Activated effector memory CD4-positive, alpha-beta T cell treated with Interleukin-2 at 50 U/mL for 16 hours (primary cell): ENCODE measurements around the gene PAMR1.

Source experiments
- DNase-seq: peaks from one replicate; pipeline ENCODE4 v3.0.0-alpha.2; 2020

Gene PAMR1

DNA sequence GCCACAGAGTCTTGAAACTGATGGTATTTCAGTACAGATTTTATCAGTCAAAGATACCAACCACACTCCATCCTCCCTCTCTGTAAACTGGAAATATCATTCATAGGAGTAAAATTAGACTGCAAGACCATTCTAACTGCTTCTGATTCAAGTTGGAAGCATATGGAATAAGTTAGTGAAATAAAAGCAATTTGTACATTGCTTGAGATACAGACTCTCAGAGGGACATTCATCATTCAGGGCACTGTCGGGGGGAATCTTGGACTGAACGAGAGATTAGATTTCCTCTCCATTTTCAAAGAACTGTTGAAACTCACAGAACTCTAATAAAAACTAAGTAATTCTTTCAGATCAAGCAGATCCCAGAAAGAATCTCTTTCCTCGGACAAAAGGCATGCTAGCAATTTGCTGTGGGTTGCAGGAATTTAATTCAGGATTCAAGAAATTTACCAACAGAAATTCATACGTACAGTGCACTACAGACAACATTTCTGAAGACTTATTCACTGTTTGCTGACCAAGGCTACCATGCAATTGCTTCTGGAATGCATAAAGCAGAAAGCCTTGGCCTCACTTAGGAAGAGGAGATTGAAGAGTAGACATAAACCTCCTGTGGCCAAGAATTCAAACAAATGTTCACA is 34.1 kb downstream of the PAMR1 start:
- no peak for DNase-seq

DNA sequence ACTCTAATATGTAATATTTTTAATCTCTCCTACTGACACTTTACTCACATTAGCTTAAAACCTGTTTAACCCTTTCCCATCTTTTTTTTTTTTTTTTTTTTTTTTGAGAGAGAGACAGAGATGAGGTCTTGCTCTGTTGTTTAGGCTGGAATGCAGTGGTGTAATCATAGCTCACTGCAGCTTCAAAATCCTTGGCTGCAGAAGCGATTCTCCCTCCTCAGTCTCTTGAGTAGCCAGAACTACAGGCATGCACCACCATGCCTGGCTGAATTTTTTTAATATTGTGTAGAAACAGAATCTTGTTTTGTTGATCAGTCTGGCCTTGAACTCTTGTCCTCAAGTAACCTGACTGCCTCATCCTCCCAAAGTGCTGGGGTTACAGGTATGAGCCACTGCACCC is 37.3 kb downstream of the PAMR1 start:
- no peak for DNase-seq

DNA sequence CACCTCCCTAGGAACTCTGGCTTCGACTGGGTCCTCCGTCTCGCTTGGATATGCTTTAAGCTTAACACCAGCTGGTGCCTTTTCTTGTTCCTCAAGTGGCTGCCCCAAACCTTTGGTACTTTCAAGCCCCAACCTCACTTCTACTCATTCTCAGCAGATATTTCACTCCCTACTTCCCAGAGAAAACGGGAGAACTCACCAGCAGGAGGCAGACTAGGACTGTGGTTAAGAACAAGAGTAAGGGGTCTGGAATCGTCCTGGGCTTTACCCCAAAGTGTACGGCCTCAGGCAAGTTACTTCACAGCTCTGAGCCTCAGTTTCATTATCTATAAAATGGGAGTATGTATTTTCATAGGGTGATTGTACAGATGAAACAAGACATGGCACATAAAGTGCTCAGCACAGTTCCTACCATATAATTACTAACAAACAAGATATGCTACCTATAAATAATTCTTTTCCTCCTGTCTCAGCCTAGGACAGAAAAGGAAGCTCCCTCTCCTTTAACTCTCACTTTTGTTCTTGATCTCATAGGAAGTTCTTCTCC is 37.8 kb downstream of the PAMR1 start:
- DNase-seq: no peak

DNA sequence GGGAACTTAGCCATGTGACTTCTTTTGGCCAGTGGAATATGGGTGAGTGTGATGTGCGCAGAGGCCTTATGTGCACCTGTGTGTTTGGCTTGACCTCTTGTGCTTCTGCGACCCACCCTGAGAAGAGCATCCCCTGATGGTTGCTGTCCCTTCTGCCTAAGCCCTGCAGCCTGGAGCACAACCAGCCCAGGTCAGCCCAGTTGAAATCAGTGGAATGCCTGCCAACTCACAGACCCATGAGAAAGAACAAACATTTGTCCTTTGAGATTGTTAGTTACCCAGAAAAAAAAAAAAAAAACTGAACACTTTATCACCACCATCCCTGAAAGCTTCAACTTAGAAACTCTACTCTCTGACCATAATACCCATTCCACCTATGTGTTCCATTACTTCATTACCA is 38.5 kb downstream of the PAMR1 start:
- no peak for DNase-seq

DNA sequence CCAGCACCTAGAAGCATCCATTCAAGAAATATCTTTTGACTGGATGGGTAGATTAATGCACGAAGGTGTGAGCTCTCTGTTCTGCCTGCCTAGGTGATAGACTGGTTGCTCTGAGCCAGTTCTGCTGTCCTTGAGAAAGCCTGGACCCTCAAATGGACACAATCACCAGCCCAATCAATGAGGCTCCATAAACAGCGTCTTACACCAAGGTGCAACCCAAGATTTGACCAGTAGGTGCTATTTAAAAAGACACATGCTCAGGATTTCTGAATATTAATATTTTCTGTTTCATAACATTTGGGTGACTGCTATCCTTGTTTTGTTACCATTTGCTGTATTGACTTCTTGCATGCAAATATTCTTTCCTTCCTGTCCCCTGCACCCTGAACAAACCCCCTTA is 39.0 kb downstream of the PAMR1 start:
- no peak for DNase-seq

DNA sequence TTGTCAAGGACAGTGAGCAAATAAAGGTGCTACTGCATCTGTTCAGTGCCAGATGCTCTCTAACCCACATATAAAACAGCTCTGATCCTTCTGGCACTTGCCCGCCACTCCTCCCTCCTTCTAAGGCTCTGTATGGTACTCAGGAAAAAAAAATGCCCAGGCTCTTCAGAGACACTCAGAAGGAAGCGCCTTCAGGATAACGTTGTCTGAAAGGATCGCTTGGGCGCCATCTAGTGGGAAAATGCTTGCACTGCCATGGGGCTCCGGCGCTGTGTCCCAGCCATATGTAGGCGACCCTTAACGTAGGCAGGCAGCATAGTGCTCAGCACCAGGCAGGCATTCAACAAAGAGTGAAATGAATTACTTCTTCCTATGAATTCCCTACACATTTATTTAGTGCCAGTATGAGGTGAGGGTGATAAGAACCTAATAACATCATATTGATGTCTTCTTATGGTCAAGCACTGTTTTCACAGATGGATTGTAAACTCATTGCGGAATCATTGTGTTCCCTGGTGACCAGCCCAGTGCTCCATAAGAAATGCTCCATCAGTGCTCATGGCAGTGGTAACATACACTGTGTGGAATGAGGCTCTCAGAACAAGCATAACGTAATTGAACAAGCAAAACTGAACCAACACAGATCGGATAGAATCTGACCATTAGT is 39.6 kb downstream of the PAMR1 start:
- peak; percentile 49 for DNase-seq

DNA sequence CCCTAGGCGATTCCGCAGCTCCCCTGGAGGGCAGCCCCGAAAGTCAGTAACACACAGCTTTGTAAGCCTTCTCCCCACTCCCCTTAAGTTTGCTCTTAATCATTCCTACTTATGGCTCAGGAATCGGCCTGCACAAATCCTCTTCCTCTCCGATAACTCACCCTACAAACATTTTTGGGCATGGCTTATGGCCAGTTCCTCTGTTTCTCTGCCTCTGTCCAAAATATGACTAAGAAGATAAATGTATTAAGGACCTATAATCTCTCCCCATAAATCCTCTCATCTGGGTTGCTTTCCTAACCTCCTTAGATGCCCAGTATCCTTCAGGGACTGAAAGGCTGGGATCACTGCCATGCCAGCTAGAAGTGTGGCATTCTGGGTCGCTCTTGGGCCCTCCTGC is 41.0 kb downstream of the PAMR1 start:
- no peak for DNase-seq

DNA sequence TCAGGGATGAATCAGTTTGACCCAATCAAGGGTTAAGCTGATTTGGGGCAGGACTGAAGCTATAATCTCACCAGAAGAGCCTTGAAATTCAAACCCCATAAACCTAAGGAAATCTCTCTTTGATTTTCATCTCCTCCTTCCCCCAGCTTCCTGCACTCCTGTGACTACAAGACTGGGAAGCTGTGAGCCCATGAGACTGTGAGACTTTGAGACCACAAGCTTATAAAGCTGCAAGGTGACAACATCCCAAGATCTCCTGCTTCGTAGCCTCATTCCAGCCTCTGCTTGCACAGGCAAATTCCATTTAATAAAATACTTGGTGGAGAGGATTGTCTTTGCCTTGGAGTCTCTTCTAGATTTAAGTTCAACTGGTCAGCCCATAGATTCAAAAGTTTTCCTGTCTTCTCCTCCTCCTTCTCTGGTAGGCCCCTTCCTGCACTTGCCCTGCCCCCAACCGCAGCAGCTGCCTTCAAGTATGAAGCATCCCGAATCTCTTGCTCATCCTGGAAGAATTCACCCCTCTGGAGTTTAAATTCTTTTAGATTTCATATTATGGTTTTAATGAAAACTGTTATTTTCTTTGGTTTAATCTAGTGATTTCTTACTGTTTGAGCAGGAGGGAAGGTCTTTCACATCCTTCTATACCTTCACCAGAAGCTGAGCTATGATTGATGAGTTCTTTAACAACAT is 42.1 kb downstream of the PAMR1 start:
- DNase-seq: no peak

DNA sequence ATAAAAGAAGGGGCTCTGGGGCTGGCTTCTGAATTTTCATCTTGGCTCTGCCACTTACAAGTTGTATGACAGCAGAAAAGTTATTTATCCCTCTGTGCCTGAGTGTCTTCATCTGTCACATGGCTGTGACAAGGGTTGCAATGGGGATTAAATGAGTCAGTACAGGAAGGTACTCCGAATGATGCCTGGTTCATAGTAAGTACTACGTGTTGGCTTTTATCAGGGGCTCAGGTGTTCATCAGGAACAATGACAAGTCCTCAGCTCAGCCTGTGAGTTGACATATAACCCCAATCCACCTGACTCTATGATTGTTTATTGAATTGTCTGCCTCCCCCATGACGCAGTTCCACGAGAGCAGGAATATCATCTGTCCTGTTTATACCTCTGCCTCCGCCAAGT is 45.7 kb downstream of the PAMR1 start:
- no peak for DNase-seq

DNA sequence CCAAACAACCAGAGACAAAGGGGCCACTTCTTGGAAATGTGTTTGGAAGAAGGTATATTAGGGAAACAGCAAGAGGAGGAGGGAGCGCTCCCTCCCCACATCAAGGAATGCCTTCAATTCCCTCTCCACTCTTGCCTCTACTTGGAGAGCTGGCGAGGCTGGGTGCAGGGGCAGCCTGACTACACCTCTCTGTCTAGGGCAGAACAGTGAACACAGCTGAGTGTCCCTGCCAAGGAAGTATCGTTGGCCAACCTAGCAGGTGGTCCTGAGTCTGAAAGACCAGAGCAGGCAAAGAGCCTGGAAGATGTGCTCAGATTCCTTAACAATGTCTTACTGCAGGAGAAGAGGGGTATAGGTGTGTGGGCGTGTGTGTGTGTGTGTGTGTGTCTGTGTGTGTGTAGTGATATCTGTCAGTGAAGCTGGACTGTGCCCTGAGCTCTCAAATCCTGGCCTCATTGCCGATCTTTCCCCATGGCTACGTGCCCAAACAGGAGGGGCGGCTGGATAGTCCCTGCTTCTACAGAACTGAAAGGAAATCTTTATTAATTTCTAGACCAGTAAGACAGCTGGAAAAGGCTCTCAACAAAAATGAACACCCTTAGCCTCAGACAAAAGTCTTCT is 46.8 kb downstream of the PAMR1 start:
- no peak for DNase-seq

DNA sequence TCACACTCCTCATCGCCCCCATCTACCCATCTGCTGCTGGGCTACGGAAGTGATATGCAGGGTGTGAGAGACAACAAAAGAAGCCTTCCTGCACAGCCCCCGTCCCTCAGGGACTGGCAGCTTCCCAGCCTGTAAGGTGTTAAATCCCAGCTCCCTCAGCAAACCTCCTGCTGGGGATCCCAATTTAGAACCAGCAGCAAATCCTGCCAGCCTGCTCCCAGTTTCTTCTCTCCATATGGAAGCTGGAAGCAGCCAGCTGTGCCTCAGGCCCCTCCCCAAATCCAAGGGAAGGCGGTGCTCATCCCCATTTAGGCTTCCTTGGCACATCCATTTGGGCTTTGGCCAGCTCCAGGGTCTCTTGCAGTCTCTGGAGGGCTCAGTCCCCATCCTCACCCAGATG is 47.5 kb downstream of the PAMR1 start:
- DNase-seq: no peak

DNA sequence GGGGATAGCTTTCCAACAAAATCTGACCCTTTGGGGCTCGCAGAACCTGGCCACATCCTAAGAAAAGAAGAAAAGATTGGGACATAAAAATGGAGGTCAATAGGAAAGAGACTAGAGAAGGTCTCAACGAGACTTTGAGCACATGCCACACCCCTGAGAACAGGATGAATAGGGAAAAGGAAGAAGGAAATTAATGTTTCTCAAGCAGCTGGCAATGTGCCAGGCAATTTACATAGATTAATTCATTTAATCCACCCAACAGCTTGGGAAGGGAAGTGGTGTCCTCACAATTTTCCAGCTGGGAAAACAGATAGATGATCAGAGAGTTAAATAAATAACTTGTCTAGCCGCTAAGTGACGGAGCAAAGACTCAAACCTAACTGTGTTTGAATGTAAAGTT is 50.7 kb downstream of the PAMR1 start:
- no peak for DNase-seq

DNA sequence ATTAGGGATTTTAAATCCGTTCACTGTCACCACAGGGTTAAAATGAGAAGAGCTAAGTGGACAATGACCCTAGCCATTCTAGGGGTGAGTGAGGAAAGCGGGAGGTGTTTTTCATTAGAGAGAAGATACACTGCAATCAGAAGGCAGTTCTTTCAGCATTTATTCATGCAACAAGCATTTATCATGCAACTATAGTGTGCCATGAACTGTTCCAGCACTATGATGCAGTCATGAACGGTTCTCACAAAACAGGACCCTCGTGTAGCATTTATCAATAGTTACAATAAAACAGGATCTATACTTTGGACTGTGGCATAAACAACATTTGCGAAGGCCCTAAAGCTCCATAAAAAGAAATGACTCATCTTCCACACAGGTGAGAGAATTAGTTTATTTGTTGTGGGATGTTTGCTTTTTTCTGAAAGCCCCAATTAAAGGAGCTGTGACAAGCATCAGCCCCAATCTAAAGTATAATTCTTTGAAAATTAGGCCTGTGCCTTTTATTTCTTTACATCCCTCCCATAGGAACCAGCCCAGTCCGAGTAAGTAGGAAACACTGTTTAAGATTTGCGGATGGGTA is 51.5 kb downstream of the PAMR1 start:
- no peak for DNase-seq

DNA sequence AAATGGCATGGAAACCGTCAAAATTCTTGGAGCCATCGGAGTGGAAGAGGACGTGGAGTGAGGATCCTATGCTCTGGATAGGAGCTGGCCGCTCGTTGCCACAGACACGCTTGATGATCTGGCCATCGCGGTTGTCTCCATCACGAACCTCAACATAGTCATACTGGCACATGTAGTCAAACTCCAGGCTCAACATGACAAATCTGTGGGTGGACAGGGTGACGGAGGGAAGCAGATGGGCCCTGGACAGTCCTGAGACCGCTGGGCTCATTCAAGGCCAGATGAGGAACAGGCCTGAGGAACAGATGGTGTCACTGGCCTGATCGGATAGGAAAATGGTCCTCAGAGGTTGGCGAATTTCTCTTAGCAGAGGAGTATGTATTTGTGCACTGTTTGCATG is 54.8 kb downstream of the PAMR1 start:
- no peak for DNase-seq

DNA sequence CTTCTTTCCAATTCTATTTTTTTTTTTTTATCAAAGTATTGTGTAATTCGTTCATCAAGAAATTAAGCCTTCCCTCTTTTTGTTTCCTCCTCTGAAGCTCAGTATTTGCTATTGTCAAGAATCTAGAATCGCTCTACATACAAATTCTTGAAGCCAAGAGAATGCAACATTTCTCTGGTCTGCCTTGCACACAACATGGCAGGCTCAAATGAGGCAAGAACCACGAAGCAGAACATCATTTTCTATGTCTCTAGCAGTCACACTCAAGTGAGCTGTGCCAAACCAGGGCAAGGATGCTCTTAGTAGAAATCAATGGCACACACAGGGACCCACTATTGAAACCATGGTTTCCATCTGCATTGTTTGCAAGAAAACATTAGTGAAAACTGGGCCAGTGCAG is 59.4 kb downstream of the PAMR1 start:
- DNase-seq: no peak

DNA sequence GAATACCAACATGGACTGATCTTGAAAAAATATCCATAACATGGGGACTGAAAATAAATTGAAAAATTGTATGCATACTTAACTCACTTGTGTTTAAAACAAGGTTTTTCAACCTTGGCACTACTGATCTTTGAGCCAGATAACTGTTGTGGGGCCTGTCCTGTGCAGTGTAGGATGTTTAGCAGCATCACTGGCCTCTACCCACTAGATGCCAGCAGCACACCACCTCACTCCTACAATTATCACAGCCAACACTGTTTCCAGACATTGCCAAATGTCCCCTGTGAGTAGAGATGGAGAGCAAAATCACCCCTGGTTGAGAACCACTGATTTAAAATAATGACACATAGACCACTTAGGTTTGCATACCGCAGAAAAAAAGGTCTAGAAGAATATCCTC is 61.1 kb downstream of the PAMR1 start:
- no peak for DNase-seq

DNA sequence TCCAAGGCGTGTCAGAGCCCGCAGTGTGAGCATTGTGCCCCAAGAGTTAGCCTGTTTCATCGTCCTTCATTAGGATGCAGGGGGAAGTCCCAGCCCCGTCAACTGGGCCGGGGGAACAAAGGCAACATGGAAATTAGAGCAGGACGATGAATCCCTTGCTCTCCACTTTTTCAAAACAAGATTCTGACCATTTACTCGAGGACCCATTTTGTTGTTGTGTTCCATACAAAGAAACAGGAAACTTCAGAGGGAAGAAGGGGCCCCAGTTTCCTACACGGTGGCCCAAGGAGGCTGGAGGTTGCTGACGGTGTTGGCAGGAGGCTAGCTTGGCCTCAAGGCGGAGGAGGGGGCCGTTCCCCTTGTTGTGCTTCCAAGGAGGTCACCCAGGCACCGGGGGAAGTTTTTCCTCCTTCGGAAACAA is 62.1 kb downstream of the PAMR1 start:
- DNase-seq: no peak

DNA sequence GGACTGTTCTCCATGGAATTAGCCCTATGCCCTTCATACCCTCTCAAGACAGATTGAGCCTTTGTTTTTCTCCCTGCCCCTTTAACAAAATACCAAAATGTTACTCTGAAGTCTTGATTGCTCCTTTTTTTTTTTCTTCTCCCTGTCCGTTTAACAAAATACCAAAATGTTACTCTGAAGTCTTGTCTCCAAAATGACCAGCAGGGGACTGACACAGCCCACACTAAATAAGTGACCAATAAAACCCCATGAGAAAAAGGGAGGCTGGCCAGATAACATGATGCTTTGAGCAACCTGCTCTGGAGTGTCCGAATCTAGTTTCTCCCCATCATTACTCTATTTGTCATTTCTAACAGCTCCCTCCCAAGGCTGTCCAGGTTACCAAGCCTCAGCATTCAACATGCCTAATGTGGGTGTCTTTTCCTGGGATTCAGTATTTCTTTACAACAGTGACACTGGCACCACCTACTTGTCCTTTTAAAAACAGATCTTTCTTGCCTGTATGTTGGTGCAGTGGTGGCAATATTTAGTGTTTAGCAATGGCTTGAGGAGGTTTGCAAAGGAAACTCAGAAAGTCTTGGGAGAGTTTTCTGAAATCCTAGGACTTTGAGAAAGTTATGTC is 63.4 kb downstream of the PAMR1 start:
- DNase-seq: no peak

DNA sequence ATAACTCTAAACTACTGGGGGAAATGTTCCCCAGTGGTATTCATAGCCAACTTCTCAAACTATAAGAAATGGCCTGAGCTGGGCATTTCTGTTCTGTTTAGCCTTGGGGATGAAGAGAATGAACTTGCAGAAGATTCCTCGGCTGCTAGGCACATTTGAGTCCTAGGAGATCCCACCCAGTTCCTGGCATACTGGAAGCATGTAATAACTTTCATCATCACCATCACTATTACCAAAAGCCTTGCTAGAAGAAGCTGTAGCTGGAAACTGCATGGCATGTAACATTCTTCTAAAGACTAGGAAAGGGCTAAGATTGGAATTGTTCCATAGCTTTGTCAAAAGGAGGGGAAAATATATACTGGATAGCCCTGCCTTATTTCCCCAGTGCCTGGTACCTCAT is 65.9 kb downstream of the PAMR1 start:
- DNase-seq: no peak

DNA sequence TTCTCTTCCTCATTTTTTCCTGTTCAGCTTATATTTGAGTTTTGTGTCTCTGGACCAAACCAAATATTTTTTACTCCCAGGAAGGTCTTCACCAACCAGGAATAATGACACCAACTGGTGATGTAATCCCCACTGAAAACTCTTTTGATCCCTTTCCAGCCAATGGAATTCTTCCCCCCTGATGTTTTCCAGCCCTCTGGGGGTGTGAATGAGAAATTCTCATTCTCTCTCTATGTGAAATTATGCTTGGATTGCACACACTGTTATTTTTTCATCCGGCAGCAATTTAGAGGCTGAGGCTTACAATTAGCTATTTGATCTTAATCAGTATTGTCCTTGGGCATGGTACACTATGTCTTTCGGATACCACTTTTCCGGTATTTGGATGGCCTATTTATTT is 66.6 kb downstream of the PAMR1 start:
- no peak for DNase-seq

DNA sequence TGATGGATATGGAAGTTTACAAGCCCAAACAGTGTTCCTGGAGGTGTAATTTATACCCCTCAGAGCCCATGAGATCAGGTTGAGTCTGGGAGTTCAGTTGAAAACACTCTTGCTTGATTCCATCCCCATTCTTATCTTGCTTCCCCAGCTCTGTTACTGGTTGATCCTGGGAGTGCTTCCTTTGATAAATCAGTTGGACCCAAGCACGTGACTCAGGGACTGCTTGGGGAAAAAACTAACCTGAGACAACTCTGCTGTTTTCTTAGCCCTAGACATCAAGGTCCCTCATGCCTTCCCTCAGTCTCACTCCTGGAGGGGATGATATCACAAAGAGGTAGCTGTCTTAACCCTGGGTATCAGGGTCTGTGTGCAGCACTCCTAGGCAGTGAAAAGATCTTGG is 71.1 kb downstream of the PAMR1 start:
- DNase-seq: no peak

DNA sequence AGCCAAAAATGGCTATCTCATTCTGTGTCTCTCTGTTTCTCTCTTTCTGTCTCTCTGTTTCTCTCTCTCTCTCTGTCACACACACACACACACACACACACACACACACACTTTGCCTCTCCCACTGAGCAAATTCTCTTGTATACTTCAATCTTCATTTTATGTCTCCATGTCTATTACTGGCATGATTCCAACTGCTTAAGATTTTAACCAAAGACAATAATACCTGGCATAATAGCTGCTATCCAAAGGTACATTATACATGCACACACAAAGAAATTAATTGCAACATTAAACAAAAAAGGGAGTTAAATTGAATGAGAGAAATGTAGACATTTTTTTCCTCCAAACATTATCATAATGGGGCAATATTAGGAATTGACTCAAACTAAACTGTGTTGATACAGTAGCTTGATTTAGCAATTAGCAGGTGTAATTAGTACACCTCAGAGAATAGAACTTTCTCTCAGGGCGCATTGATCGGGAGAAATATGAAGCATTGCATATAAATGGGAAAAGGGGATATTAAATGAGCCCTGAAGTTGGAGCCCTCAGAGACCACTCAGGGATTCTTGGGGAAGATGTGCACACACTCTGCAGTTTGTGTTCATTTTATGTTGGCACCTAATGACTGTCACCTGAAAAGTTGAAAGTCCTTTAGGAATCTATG is 88.7 kb downstream of the PAMR1 start:
- DNase-seq: no peak
